ENCODE measurements around the gene RASGEF1B. TPM values are rescaled to one million over a fixed set of nuclear protein-coding genes. Genes with fewer than 3 reads are reported as not detected.

RASGEF1B gene
- total RNA-seq, 4 donors from 2014 or later: 5.2 to 18.6 (median 6.2) TPM

DNA sequence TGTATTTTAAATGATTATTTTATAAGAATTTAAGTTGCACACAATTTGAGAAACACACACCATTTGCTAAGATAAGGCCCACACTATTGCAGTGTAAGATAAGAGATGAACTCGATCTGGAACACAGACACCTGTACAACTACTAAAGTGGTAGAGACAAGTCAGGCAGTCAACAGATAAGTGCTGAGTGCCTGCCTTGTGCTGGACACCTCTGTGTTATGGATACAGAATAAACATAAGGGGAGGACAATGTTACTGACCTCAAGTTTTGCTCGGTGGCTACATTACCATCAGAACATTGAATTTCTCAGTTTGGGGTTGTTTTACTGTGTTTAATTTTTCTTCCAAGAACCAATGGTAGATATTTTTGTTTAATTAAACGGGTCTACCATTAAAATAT, 74.1 kb downstream of the RASGEF1B start:
- H3K36me3 ChIP-seq: no peaks in the 10 kb centered on the region
- no peak for TF ChIP-seq POLR2AphosphoS5 (IDR thresholded peaks at IDR 0.05)
- TF ChIP-seq, protein P1, sequence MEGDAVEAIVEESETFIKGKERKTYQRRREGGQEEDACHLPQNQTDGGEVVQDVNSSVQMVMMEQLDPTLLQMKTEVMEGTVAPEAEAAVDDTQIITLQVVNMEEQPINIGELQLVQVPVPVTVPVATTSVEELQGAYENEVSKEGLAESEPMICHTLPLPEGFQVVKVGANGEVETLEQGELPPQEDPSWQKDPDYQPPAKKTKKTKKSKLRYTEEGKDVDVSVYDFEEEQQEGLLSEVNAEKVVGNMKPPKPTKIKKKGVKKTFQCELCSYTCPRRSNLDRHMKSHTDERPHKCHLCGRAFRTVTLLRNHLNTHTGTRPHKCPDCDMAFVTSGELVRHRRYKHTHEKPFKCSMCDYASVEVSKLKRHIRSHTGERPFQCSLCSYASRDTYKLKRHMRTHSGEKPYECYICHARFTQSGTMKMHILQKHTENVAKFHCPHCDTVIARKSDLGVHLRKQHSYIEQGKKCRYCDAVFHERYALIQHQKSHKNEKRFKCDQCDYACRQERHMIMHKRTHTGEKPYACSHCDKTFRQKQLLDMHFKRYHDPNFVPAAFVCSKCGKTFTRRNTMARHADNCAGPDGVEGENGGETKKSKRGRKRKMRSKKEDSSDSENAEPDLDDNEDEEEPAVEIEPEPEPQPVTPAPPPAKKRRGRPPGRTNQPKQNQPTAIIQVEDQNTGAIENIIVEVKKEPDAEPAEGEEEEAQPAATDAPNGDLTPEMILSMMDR (IDR thresholded peaks at IDR 0.05): no peak
- TF ChIP-seq POLR2A (IDR thresholded peaks at IDR 0.05; ENCODE audit: low read depth): no peak
- no peak for TF ChIP-seq EP300 (IDR thresholded peaks at IDR 0.05)
- 71% methylated on average over 3 of the region's 3 CpGs for WGBS
- intact Hi-C loops (cut with DNase I): no loop called here
- H3K9me3 ChIP-seq: no peaks in the 10 kb centered on the region
- H3K27me3 ChIP-seq: no peaks in the 10 kb centered on the region
- no peak overlapping the region for H3K4me3 ChIP-seq
- peaks cover 4 to 12% (median 7%) of the 10 kb centered on the region in 4 donors for H3K4me1 ChIP-seq
- H3K27ac ChIP-seq (replicated peaks in 1 of 4): no peak overlapping the region
- DNase-seq (ENCODE audit: extremely low spot score): no peak

DNA sequence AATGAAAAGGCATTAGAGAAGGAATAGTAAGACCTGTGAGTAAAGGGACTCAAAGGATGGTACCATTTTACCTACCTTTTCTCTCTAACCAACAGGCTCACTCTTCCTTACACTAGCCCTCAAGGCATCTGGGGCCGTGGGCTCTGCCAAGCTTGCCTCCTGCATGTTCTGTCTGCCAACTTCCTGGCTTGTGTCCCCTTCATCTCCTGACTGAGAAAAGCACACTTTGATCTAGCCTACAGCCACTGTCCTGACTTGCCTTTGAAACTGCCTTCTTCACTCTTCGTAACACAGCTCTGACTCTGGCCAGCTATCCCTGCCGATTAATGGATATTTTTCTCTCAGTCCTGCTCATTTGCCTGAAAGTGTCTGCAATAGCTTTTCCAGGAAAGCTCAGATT, 76.5 kb downstream of the RASGEF1B start:
- H3K4me1 ChIP-seq: peaks cover under 1 to 12% (median 7%) of the 10 kb centered on the region in 4 donors
- no peaks in the 10 kb centered on the region for H3K36me3 ChIP-seq
- no peaks in the 10 kb centered on the region for H3K9me3 ChIP-seq
- 90% methylated on average over 3 of the region's 3 CpGs for WGBS
- no peaks in the 10 kb centered on the region for H3K27me3 ChIP-seq
- H3K4me3 ChIP-seq: no peak overlapping the region
- H3K27ac ChIP-seq (replicated peaks in 1 of 4): no peak overlapping the region
- TF ChIP-seq POLR2A (IDR thresholded peaks at IDR 0.05; ENCODE audit: low read depth) (no peak), EP300 (IDR thresholded peaks at IDR 0.05) (no peak), POLR2AphosphoS5 (IDR thresholded peaks at IDR 0.05) (no peak)
- TF ChIP-seq, protein P1 (IDR thresholded peaks at IDR 0.05): no peak
- intact Hi-C loops (cut with DNase I): no loop called here
- DNase-seq (ENCODE audit: extremely low spot score): no peak

DNA sequence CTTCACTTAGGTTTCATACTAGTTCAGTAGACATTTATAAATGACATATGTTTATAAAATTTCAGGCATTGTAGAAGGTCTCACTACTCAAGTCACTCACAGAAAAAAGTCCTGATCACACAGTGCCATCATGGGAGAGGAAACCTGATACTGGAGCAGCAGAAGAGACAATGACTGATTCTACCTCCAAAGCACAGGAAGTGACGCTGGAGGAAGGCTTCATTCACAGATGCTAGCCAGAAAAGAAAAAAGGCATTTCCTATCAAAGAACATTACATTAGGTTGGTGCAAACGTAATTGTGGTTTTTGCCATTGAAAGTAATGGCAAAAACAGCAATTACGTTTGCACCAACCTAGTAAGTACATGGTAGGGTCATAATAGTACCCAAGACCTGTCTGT, 79.5 kb downstream of the RASGEF1B start:
- Histone ChIP-seq H3K36me3 (no peaks in the 10 kb centered on the region), H3K4me1 (no peaks in the 10 kb centered on the region), H3K4me3 (no peak overlapping the region), H3K27ac (replicated peaks in 1 of 4) (no peak overlapping the region), H3K9me3 (no peaks in the 10 kb centered on the region), H3K27me3 (no peaks in the 10 kb centered on the region)
- no peak for TF ChIP-seq POLR2AphosphoS5 (IDR thresholded peaks at IDR 0.05)
- no peak for DNase-seq (ENCODE audit: extremely low spot score)
- intact Hi-C loops (cut with DNase I): no loop called here
- 61% methylated on average over 3 of the region's 3 CpGs for WGBS

- H3K36me3 ChIP-seq: no peaks in the 10 kb centered on the region
- no peak overlapping the region for H3K4me3 ChIP-seq
- DNase-seq (ENCODE audit: extremely low spot score): no peak
- no peaks in the 10 kb centered on the region for H3K27me3 ChIP-seq
- no peak overlapping the region for H3K27ac ChIP-seq (replicated peaks in 1 of 4)
- intact Hi-C loops (cut with DNase I): no loop called here
- no peaks in the 10 kb centered on the region for H3K9me3 ChIP-seq
- WGBS: 80% methylated on average over 2 of the region's 2 CpGs
- TF ChIP-seq POLR2A (IDR thresholded peaks at IDR 0.05; ENCODE audit: low read depth): no peak
- TF ChIP-seq POLR2AphosphoS5 (IDR thresholded peaks at IDR 0.05): no peak
- no peak for TF ChIP-seq EP300 (IDR thresholded peaks at IDR 0.05)
- TF ChIP-seq, protein P1 (IDR thresholded peaks at IDR 0.05): no peak
- H3K4me1 ChIP-seq: no peaks in the 10 kb centered on the region
Measured at GRCh38 chr4:81389720-81390119, 82.0 kb downstream of the RASGEF1B start.

GRCh38 chr4:81380437-81380836, 91.3 kb downstream of the RASGEF1B start:
- no peaks in the 10 kb centered on the region for H3K4me1 ChIP-seq
- TF ChIP-seq POLR2A (IDR thresholded peaks at IDR 0.05; ENCODE audit: low read depth) (no peak), EP300 (IDR thresholded peaks at IDR 0.05) (no peak), POLR2AphosphoS5 (IDR thresholded peaks at IDR 0.05) (no peak)
- TF ChIP-seq, protein P1 (IDR thresholded peaks at IDR 0.05): no peak
- H3K27ac ChIP-seq (replicated peaks in 1 of 4): no peak overlapping the region
- H3K36me3 ChIP-seq: no peaks in the 10 kb centered on the region
- H3K9me3 ChIP-seq: no peaks in the 10 kb centered on the region
- no peaks in the 10 kb centered on the region for H3K27me3 ChIP-seq
- intact Hi-C loops (cut with DNase I): no loop called here
- H3K4me3 ChIP-seq: no peak overlapping the region
- 85% methylated on average over 2 of the region's 2 CpGs for WGBS
- no peak for DNase-seq (ENCODE audit: extremely low spot score)

Measured in esophagus muscularis mucosa (tissue), 4 donors.